Psoas muscle (tissue), 8 donors: ENCODE results near the gene SGCE. TPM values are rescaled to one million over a fixed set of nuclear protein-coding genes. Genes with fewer than 3 reads are reported as not detected.

Source experiments
- ATAC-seq, 4 donors: fragments of 200-7000 bp; cut with Tn5 transposase; one replicate each; pipeline ENCODE4 v1.9.1; 2020; ENCODE audit warnings: moderate library complexity in 3 of 4, mild to moderate bottlenecking in 2 of 4
- DNase-seq, 2 donors: peaks; one replicate each; pipeline ENCODE4 v3.0.0-alpha.2; 2020
- H3K27ac ChIP-seq: fragments of 200-600 bp; one replicate; pipeline ENCODE4 v1.8.0; 2022
- H3K27me3 ChIP-seq, 3 donors: fragments of 200-600 bp in 1 of 3; one replicate each; pipeline versions ENCODE4 v1.6.1 to v1.8.0; 2013 to 2022; ENCODE audit warnings: low read length in 2 of 3, mild to moderate bottlenecking in 2 of 3, moderate library complexity in 1 of 3; ENCODE audit not compliant: insufficient read depth in 3 of 3
- H3K36me3 ChIP-seq, 2 donors: fragments of 200-600 bp in 1 of 2; one replicate each; pipeline versions ENCODE4 v1.6.1 to v1.8.0; 2013 to 2022; ENCODE audit warnings: low read depth in 1 of 2, mild to moderate bottlenecking in 1 of 2, moderate library complexity in 1 of 2; ENCODE audit not compliant: insufficient read depth in 1 of 2
- H3K4me1 ChIP-seq: fragments of 200-600 bp; one replicate; pipeline ENCODE4 v1.8.0; 2022
- H3K4me3 ChIP-seq: fragments of 200-600 bp; one replicate; pipeline ENCODE4 v1.8.0; 2022; ENCODE audit warnings: mild to moderate bottlenecking
- H3K9me3 ChIP-seq: fragments of 200-600 bp; one replicate; pipeline ENCODE4 v1.8.0; 2022
- CTCF ChIP-seq: fragments of 200-600 bp; IDR thresholded peaks from one replicate; pipeline ENCODE4 v1.8.0; 2022; ENCODE audit warnings: antibody characterized with exemption
- WGBS, 3 donors: extraction: QIAGEN DNeasy Blood & Tissue Kit; methylation state at CpG; one replicate each; pipeline versions ENCODE4 v1.1.6 to v1.1.7; 2013; 5-methylcytosine and 5-hydroxymethylcytosine counted together
- intact Hi-C, 2 donors: fragments of 100-400 bp; cut with DNase I; formaldehyde crosslinking; loops; one replicate each; pipeline versions ENCODE4 v1.11.0 to v1.14.2; 2022
- polyA plus RNA-seq, 3 donors: library from polyadenylated mRNA; stranded (reverse); fragments of 200-250 nt; gene quantifications; one replicate each; pipeline ENCODE4 v1.2.3, GENCODE V29; 2013
- total RNA-seq, 4 donors: library from RNA; stranded (reverse); fragmentation: NEBNext Ultra II Directional in 2 of 4; extraction: Animal tissue kit (Norgen Biotek cat#: 25700) in 2 of 4; gene quantifications; one replicate each; pipeline versions ENCODE4 v1.2.1 to v1.2.4, GENCODE V29; 2021 to 2023
- donor health status: healthy with polysubstance abuse.
- donor health status: DM: no; HTN: no; CAD: no; lungs with moderate emphysema.
- donor health status: Bipolar disorder and iron deficiency.
- donor health status: healthy.
- donor health status: DM: yes; HTN: yes; CAD: no.
- donor health status: DM: no; HTN: no; CAD: no.
- donor health status: DM: no; HTN: no; CAD: no.
- donor health status: DM: yes; HTN: yes; CAD: no.

Gene SGCE
- total and polyA plus RNA-seq, 7 donors = 3.9 to 13.0 (median 6.1) TPM

DNA sequence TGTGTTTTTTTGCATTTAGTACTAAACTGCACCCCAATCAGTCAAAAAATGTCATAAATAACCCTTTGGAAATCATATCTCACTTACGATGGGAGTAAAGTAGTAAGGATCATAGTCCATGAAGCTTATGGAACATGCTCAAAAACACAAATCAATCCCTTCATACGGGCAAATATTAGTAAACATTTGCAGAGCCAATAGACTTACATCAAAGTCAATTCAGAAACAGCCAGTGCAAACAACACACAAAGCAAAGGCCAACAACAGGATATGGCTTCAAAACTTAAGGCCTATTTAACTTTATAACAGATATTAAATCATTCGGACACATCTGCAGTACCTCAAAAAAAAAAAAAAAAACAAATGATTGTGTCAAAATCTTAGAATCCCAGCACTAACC, 32.1 kb downstream of the SGCE start:
- ATAC-seq = no peak
- no peak for TF ChIP-seq CTCF
- no peaks in the 10 kb centered on the region for H3K27me3 ChIP-seq
- no peaks in the 10 kb centered on the region for H3K9me3 ChIP-seq
- WGBS, 3 donors = 71 to 83% (median 73%) methylated on average over 3 of the region's 3 CpGs
- intact Hi-C loops = loop anchor here in 1 of 2 donors (5.0 kb wide), 1 partner anchor 42 kb away; no protein-coding TSS in a partner anchor
- H3K36me3 ChIP-seq = no peaks in the 10 kb centered on the region
- H3K4me1 ChIP-seq = peaks cover 13% of the 10 kb centered on the region
- no peak overlapping the region for H3K4me3 ChIP-seq
- no peak overlapping the region for H3K27ac ChIP-seq
- DNase-seq = no peak

DNA sequence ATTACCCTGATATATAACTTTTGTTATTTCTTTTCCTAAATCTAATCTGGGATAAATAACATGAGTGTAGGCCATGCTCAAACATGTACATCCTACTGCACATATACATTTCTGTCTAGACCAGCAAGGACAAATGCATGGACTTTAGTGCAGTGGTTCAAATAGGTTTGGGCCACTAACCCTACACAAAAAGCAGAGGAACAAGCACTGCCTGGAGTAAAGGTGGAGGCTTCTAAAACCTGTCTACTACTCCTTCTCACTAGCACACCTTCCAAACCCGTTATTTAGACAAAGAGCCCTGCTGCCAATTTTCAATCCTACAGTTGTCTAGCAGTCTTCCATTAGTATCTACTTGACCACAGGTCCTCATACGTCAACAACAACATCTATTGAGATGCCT, 34.8 kb downstream of the SGCE start:
- 75 to 89% (median 87%) methylated on average over 2 of the region's 2 CpGs for WGBS, 3 donors
- TF ChIP-seq CTCF = no peak
- Histone ChIP-seq H3K27me3 (no peaks in the 10 kb centered on the region), H3K4me3 (no peak overlapping the region), H3K9me3 (no peaks in the 10 kb centered on the region), H3K4me1 (peaks cover 24% of the 10 kb centered on the region), H3K27ac (peak overlapping the region; percentile 90), H3K36me3 (no peaks in the 10 kb centered on the region)
- DNase-seq (no peak), ATAC-seq (peak in 2 of 4 donors; percentile 1 to 5)
- intact Hi-C loops = loop anchor here in 1 of 2 donors (5.0 kb wide), 1 partner anchor 39 kb away; no protein-coding TSS in a partner anchor

- ATAC-seq (peak; percentile 98 to 100 (median 98)), DNase-seq (peak; percentile 81 to 91)
- Histone ChIP-seq H3K9me3 (no peaks in the 10 kb centered on the region), H3K27ac (peak overlapping the region; percentile 90), H3K36me3 (no peaks in the 10 kb centered on the region), H3K27me3 (no peaks in the 10 kb centered on the region), H3K4me3 (no peak overlapping the region), H3K4me1 (peaks cover 24% of the 10 kb centered on the region)
- 2 to 6% (median 5%) methylated on average over 2 of the region's 2 CpGs for WGBS, 3 donors
- intact Hi-C loops = loop anchor here in 1 of 2 donors (5.0 kb wide), 1 partner anchor 38 kb away; no protein-coding TSS in a partner anchor
- no peak for TF ChIP-seq CTCF
Measured at GRCh38 chr7:94620703-94621118, 35.2 kb downstream of the SGCE start.

DNA sequence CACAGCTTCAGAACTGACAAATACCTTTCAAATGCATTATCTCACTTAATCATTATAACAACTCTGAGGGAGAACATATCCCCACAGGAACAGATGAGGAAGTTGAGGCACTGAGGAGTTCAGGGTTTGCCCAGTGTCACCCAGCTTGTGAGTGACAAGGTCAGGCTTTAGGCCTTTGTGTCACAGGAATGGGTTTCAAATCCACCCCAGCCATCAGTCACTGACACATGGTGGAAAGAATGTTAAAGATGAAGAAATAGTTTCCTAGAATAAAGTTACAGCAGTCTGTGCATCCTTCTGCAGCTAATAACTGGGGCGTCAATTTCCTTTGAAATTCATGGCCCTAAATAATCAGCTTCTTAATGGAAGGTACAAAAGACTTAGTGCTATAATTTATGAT, 37.8 kb downstream of the SGCE start:
- DNase-seq = no peak
- no peak overlapping the region for H3K4me3 ChIP-seq
- WGBS, 3 donors = 44 to 54% (median 54%) methylated on average over 1 of the region's 1 CpG
- peak in 1 of 4 donors; percentile 54 for ATAC-seq
- no peaks in the 10 kb centered on the region for H3K9me3 ChIP-seq
- H3K36me3 ChIP-seq = no peaks in the 10 kb centered on the region
- H3K27me3 ChIP-seq = no peaks in the 10 kb centered on the region
- H3K4me1 ChIP-seq = peaks cover 24% of the 10 kb centered on the region
- intact Hi-C loops = loop anchor here in 1 of 2 donors (10.0 kb wide), 1 partner anchor 103 kb away; no protein-coding TSS in a partner anchor
- no peak overlapping the region for H3K27ac ChIP-seq
- no peak for TF ChIP-seq CTCF

DNA sequence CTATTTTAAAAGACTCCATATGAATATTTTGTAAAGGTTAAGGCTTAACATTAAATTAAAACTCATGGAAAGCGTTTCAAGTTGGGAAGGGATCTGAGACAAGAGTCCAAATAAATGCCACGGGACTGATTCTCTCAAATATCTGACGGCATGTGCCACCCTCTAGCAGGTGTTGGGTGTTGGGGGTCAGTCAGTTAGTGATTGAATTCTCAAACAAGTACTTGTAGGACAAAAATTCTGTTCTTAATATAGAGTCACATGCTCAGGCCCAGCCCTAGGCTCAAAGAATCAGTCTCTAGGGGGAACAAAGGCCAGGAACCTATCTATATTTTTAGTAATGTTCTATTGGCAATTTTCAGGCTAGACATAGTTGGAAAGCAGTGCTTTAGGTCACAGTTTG, 39.1 kb downstream of the SGCE start:
- DNase-seq (no peak), ATAC-seq (no peak)
- Histone ChIP-seq H3K27me3 (no peaks in the 10 kb centered on the region), H3K4me1 (peaks cover 22% of the 10 kb centered on the region), H3K9me3 (no peaks in the 10 kb centered on the region), H3K4me3 (no peak overlapping the region), H3K36me3 (no peaks in the 10 kb centered on the region), H3K27ac (no peak overlapping the region)
- 42 to 53% (median 50%) methylated on average over 3 of the region's 3 CpGs for WGBS, 3 donors
- intact Hi-C loops = loop anchor here in 1 of 2 donors (10.0 kb wide), 1 partner anchor 102 kb away; no protein-coding TSS in a partner anchor
- no peak for TF ChIP-seq CTCF
